Trophoblast cell (in vitro differentiated cells and primary cell): ENCODE results near the gene CYB5R3.
A peak's percentile ranks its signal among the peaks of the same experiment; 100 is the strongest.

ENCODE experiments used
- DNase-seq, 2 donors: peaks; one replicate each; pipeline ENCODE4 v3.0.0-alpha.2; 2016
- H2AFZ ChIP-seq: 2 replicates; pipeline ENCODE4 v1.6.1; 2013; ENCODE audit warnings: low read length, moderate library complexity, mild to moderate bottlenecking; ENCODE audit not compliant: insufficient read depth, poor library complexity
- H2AK5ac ChIP-seq: 2 replicates; pipeline ENCODE4 v1.6.1; 2013; ENCODE audit warnings: mild to moderate bottlenecking, low read length
- H2BK120ac ChIP-seq: 2 replicates; pipeline ENCODE4 v1.6.1; 2013; ENCODE audit warnings: low read length, mild to moderate bottlenecking, moderate library complexity; ENCODE audit not compliant: insufficient read depth, poor library complexity
- H2BK12ac ChIP-seq: 2 replicates; pipeline ENCODE4 v1.6.1; 2013; ENCODE audit warnings: mild to moderate bottlenecking, low read length, moderate library complexity
- H2BK5ac ChIP-seq: 2 replicates; pipeline ENCODE4 v1.6.1; 2013; ENCODE audit warnings: low read length, low read depth, moderate library complexity, mild to moderate bottlenecking; ENCODE audit not compliant: poor library complexity
- H3K14ac ChIP-seq: 2 replicates; pipeline ENCODE4 v1.6.1; 2013; ENCODE audit warnings: mild to moderate bottlenecking, low read length
- H3K18ac ChIP-seq: 2 replicates; pipeline ENCODE4 v1.6.1; 2013; ENCODE audit warnings: mild to moderate bottlenecking, low read length
- H3K23ac ChIP-seq: 2 replicates; pipeline ENCODE4 v1.6.1; 2013; ENCODE audit warnings: low read length
- H3K27ac ChIP-seq: 2 replicates; pipeline ENCODE4 v1.5.1; 2013; ENCODE audit warnings: low read depth, mild to moderate bottlenecking, inconsistent platforms, low read length, moderate library complexity
- H3K27me3 ChIP-seq: 2 replicates; pipeline ENCODE4 v1.6.1; 2013; ENCODE audit warnings: inconsistent platforms, mild to moderate bottlenecking, low read length, moderate library complexity; ENCODE audit not compliant: insufficient read depth
- H3K36me3 ChIP-seq, 2 experiments: 1 replicate in 1 of 2; 2 replicates in 1 of 2; pipeline ENCODE4 v1.6.1; 2013; ENCODE audit warnings: low read length in 2 of 2, mild to moderate bottlenecking in 2 of 2, moderate library complexity in 1 of 2; ENCODE audit not compliant: insufficient read depth in 2 of 2, control insufficient read depth in 1 of 2
- H3K4ac ChIP-seq: 2 replicates; pipeline ENCODE4 v1.6.1; 2013; ENCODE audit warnings: low read depth, mild to moderate bottlenecking, low read length, moderate library complexity
- H3K4me1 ChIP-seq, 2 experiments: 1 replicate in 1 of 2; 2 replicates in 1 of 2; pipeline ENCODE4 v1.6.1; 2013; ENCODE audit warnings: low read length in 2 of 2, mild to moderate bottlenecking in 2 of 2, moderate library complexity in 1 of 2; ENCODE audit not compliant: insufficient read depth in 2 of 2, control insufficient read depth in 1 of 2
- H3K4me2 ChIP-seq: 2 replicates; pipeline ENCODE4 v1.6.1; 2013; ENCODE audit warnings: inconsistent platforms, mild to moderate bottlenecking, low read length, moderate library complexity
- H3K4me3 ChIP-seq: 2 replicates; pipeline ENCODE4 v1.5.1; 2013; ENCODE audit warnings: mild to moderate bottlenecking, low read depth, low read length, inconsistent platforms
- H3K79me1 ChIP-seq: one replicate; pipeline ENCODE4 v1.6.1; 2013; ENCODE audit warnings: low read length
- H3K79me2 ChIP-seq: 2 replicates; pipeline ENCODE4 v1.6.1; 2013; ENCODE audit warnings: low read length, mild to moderate bottlenecking; ENCODE audit not compliant: control insufficient read depth, insufficient read depth, poor library complexity
- H3K9ac ChIP-seq: 2 replicates; pipeline ENCODE4 v1.6.1; 2013; ENCODE audit warnings: mild to moderate bottlenecking, low read length
- H3K9me3 ChIP-seq: 2 replicates; pipeline ENCODE4 v1.6.1; 2013; ENCODE audit warnings: low read depth, mild to moderate bottlenecking, control low read depth, inconsistent platforms, low read length; ENCODE audit not compliant: insufficient read depth
- H4K12ac ChIP-seq: 2 replicates; pipeline ENCODE4 v1.6.1; 2013; ENCODE audit warnings: low read depth, mild to moderate bottlenecking, low read length, moderate library complexity
- H4K8ac ChIP-seq: 2 replicates; pipeline ENCODE4 v1.6.1; 2013; ENCODE audit warnings: low read depth, mild to moderate bottlenecking, low read length, moderate library complexity
- H4K91ac ChIP-seq: one replicate; pipeline ENCODE4 v1.6.1; 2013; ENCODE audit warnings: low read depth, mild to moderate bottlenecking, low read length, moderate library complexity
- WGBS: extraction: QIAGEN DNeasy Blood & Tissue Kit; methylation state at CpG from one replicate; pipeline ENCODE4 v1.1.7; 2013; ENCODE audit warnings: missing lambda C conversion rate; ENCODE audit not compliant: insufficient read length, insufficient coverage; ENCODE audit errors: extremely low coverage; 5-methylcytosine and 5-hydroxymethylcytosine counted together

CYB5R3 gene

GRCh38 chr22:42623301-42623751 is 25.9 kb downstream of the CYB5R3 start:
- Histone ChIP-seq H2AK5ac (no peak overlapping the region), H3K23ac (no peak overlapping the region), H2AFZ (no peak overlapping the region), H3K14ac (no peak overlapping the region), H2BK12ac (no peak overlapping the region), H3K4me3 (no peak overlapping the region), H3K9me3 (no peaks in the 10 kb centered on the region), H4K91ac (no peak overlapping the region), H3K9ac (no peak overlapping the region), H3K18ac (no peak overlapping the region), H3K27ac (no peak overlapping the region), H3K27me3 (no peaks in the 10 kb centered on the region), H3K79me2 (no peaks in the 10 kb centered on the region), H3K79me1 (no peaks in the 10 kb centered on the region), H4K8ac (no peak overlapping the region), H3K4me1 (peaks cover 5 to 7% of the 10 kb centered on the region in 2 experiments), H2BK5ac (no peak overlapping the region), H3K36me3 (peaks cover 57 to 58% of the 10 kb centered on the region in 2 experiments), H2BK120ac (no peak overlapping the region), H3K4ac (no peak overlapping the region), H3K4me2 (no peak overlapping the region), H4K12ac (no peak overlapping the region)
- no peak for DNase-seq
- WGBS, result no CpG with 5 or more reads among the region's 18 CpGs

- no peak for DNase-seq
- Histone ChIP-seq H4K8ac (no peak overlapping the region), H3K23ac (no peak overlapping the region), H3K14ac (no peak overlapping the region), H3K9ac (no peak overlapping the region), H3K4me2 (no peak overlapping the region), H3K79me1 (no peaks in the 10 kb centered on the region), H3K18ac (no peak overlapping the region), H4K91ac (no peak overlapping the region), H2AFZ (no peak overlapping the region), H3K4me1 (peaks cover 7 to 8% of the 10 kb centered on the region in 2 experiments), H4K12ac (no peak overlapping the region), H2BK5ac (no peak overlapping the region), H3K27ac (no peak overlapping the region), H3K4me3 (no peak overlapping the region), H3K36me3 (peaks cover 45 to 47% of the 10 kb centered on the region in 2 experiments), H2AK5ac (no peak overlapping the region), H3K4ac (no peak overlapping the region), H2BK120ac (no peak overlapping the region), H3K79me2 (no peaks in the 10 kb centered on the region), H3K9me3 (no peaks in the 10 kb centered on the region), H2BK12ac (no peak overlapping the region), H3K27me3 (no peaks in the 10 kb centered on the region)
- no CpG with 5 or more reads among the region's 20 CpGs for WGBS
These were observed 27.0 kb downstream of the CYB5R3 start for GRCh38 chr22:42622061-42622710.

- Histone ChIP-seq H2AK5ac (no peak overlapping the region), H3K14ac (no peak overlapping the region), H4K12ac (no peak overlapping the region), H3K79me1 (no peaks in the 10 kb centered on the region), H3K9ac (no peak overlapping the region), H3K4me3 (no peak overlapping the region), H4K91ac (no peak overlapping the region), H3K4me1 (peaks cover 7 to 8% of the 10 kb centered on the region in 2 experiments), H3K4me2 (no peak overlapping the region), H2BK120ac (no peak overlapping the region), H3K9me3 (no peaks in the 10 kb centered on the region), H3K4ac (no peak overlapping the region), H3K79me2 (no peaks in the 10 kb centered on the region), H3K18ac (no peak overlapping the region), H3K27ac (no peak overlapping the region), H3K23ac (no peak overlapping the region), H2AFZ (no peak overlapping the region), H2BK12ac (no peak overlapping the region), H3K36me3 (peaks cover 39 to 40% of the 10 kb centered on the region in 2 experiments), H4K8ac (no peak overlapping the region), H2BK5ac (no peak overlapping the region), H3K27me3 (no peaks in the 10 kb centered on the region)
- WGBS, result no CpG with 5 or more reads among the region's 11 CpGs
- peak; percentile 79 to 85 for DNase-seq
These were observed 27.6 kb downstream of the CYB5R3 start for GRCh38 chr22:42621505-42622002.

GRCh38 chr22:42620084-42620483 is 29.1 kb downstream of the CYB5R3 start:
- no peak overlapping the region for H2BK120ac ChIP-seq
- H3K18ac ChIP-seq, result no peak overlapping the region
- WGBS, result no CpG with 5 or more reads among the region's 4 CpGs

More at GRCh38 chr22:42620084-42620483, 29.1 kb downstream of the CYB5R3 start:
- H3K27me3 ChIP-seq, result no peaks in the 10 kb centered on the region
- H3K4me1 ChIP-seq, result peaks cover 10% of the 10 kb centered on the region in 2 experiments
- no peak overlapping the region for H3K27ac ChIP-seq
- H2BK5ac ChIP-seq, result no peak overlapping the region
- no peak overlapping the region for H2AFZ ChIP-seq
- H2BK12ac ChIP-seq, result no peak overlapping the region
- H3K4me3 ChIP-seq, result no peak overlapping the region
- H4K8ac ChIP-seq, result no peak overlapping the region
- H3K79me2 ChIP-seq, result no peaks in the 10 kb centered on the region
- H3K4me2 ChIP-seq, result no peak overlapping the region
- H3K4ac ChIP-seq, result no peak overlapping the region
- no peak for DNase-seq
- no peak overlapping the region for H3K14ac ChIP-seq
- peaks cover 31 to 32% of the 10 kb centered on the region in 2 experiments for H3K36me3 ChIP-seq
- no peak overlapping the region for H2AK5ac ChIP-seq
- no peaks in the 10 kb centered on the region for H3K9me3 ChIP-seq
- no peak overlapping the region for H3K23ac ChIP-seq
- no peak overlapping the region for H3K9ac ChIP-seq
- H3K79me1 ChIP-seq, result no peaks in the 10 kb centered on the region
- no peak overlapping the region for H4K12ac ChIP-seq
- no peak overlapping the region for H4K91ac ChIP-seq
